GM12891 (cell line): ENCODE measurements around the gene FBXO48.

ENCODE experiments used
- POLR2A ChIP-seq: IDR thresholded peaks from 2 replicates; pipeline ENCODE4 v1.6.1; 2011; ENCODE audit warnings: low read depth, low read length, control low read depth
- POLR2AphosphoS5 ChIP-seq: IDR thresholded peaks from 2 replicates; pipeline ENCODE4 v1.6.1; 2011; ENCODE audit warnings: low read depth, low read length, control low read depth
- POU2F2 ChIP-seq: IDR thresholded peaks from 2 replicates; pipeline ENCODE4 v1.6.1; 2011; ENCODE audit warnings: low read depth, mild to moderate bottlenecking, control low read depth, low read length, moderate library complexity
- TAF1 ChIP-seq: IDR thresholded peaks from 2 replicates; pipeline ENCODE4 v1.6.1; 2011; ENCODE audit warnings: low read depth, low read length, control low read depth

DNA sequence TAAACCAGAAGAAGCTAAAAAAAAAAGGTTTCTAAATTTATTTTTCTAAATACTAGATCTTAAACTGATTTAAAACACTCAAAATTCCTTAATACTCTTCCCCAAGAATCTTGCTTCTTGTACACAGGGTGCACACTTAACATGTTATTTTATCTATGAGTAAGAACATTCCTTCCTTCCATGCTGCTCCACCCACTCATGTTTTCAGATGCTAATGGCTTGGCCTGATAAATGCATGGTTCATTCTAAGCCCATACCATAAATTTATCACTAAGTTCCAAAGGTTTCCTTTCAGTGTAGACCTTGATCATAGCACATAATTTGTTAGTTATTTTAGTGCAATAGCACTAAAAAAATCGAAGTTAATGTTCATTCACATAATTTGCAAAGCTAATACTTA is 8.1 kb downstream of the FBXO48 start:
- TF ChIP-seq POLR2AphosphoS5 (no peak), TAF1 (no peak), POLR2A (no peak), POU2F2 (no peak)
